Measurements from ENCODE around the gene FBXL20. TPM values are rescaled to one million over a fixed set of nuclear protein-coding genes. Genes with fewer than 3 reads are reported as not detected.
"Not testable (repeated sequence)": the region's sequence is repeated elsewhere in the genome, so short reads cannot be mapped to it uniquely, and the experiment has no call there.

The FBXL20 gene
- total RNA-seq, 1 experiment from 2014 or later, result 7.5 TPM

GRCh38 chr17:39283098-39283497 lies 118.3 kb downstream of the FBXL20 start:
- H3K36me3 ChIP-seq, result no peaks in the 10 kb centered on the region; the same call in 1 of the 2 replicates
- no peak for DNase-seq (ENCODE audit: low read depth in 1 of 2, low spot score in 2 of 2)
- no peak overlapping the region for H3K4me3 ChIP-seq
- no peak overlapping the region for H3K27ac ChIP-seq
- no peaks in the 10 kb centered on the region for H3K27me3 ChIP-seq (replicated peaks)
- peaks cover 36% of the 10 kb centered on the region for H3K4me1 ChIP-seq (replicated peaks)
- no peaks in the 10 kb centered on the region for H3K9me3 ChIP-seq (replicated peaks)

- Histone ChIP-seq H3K9me3 (replicated peaks) (no peaks in the 10 kb centered on the region), H3K27me3 (replicated peaks) (no peaks in the 10 kb centered on the region), H3K4me1 (replicated peaks) (peaks cover 39% of the 10 kb centered on the region), H3K36me3 (no peaks in the 10 kb centered on the region; the same call in 1 of the 2 replicates), H3K27ac (peak overlapping the region; percentile 87), H3K4me3 (no peak overlapping the region)
- DNase-seq (ENCODE audit: low read depth in 1 of 2, low spot score in 2 of 2), result peak in 1 of 2 experiments; percentile 53
Observed at GRCh38 chr17:39281806-39282205, 119.6 kb downstream of the FBXL20 start.

- DNase-seq (ENCODE audit: low read depth in 1 of 2, low spot score in 2 of 2), result peak; percentile 53 to 58
- not testable (repeated sequence) for H3K27ac ChIP-seq; H3K9me3 ChIP-seq (replicated peaks); H3K4me3 ChIP-seq; H3K27me3 ChIP-seq (replicated peaks); H3K36me3 ChIP-seq
- H3K4me1 ChIP-seq (replicated peaks), result peaks cover 39% of the 10 kb centered on the region
Observed at GRCh38 chr17:39278246-39278645, 123.2 kb downstream of the FBXL20 start.

GRCh38 chr17:39277110-39277509 lies 124.3 kb downstream of the FBXL20 start:
- H3K4me3 ChIP-seq, result no peak overlapping the region
- DNase-seq (ENCODE audit: low read depth in 1 of 2, low spot score in 2 of 2), result no peak
- no peaks in the 10 kb centered on the region for H3K9me3 ChIP-seq (replicated peaks)
- no peaks in the 10 kb centered on the region; the same call in 1 of the 2 replicates for H3K36me3 ChIP-seq
- H3K27ac ChIP-seq, result no peak overlapping the region
- H3K27me3 ChIP-seq (replicated peaks), result no peaks in the 10 kb centered on the region
- H3K4me1 ChIP-seq (replicated peaks), result peaks cover 33% of the 10 kb centered on the region

GRCh38 chr17:39276113-39276512 lies 125.3 kb downstream of the FBXL20 start:
- Histone ChIP-seq H3K27ac (no peak overlapping the region), H3K36me3 (no peaks in the 10 kb centered on the region; the same call in 1 of the 2 replicates), H3K27me3 (replicated peaks) (no peaks in the 10 kb centered on the region), H3K4me3 (no peak overlapping the region), H3K4me1 (replicated peaks) (peaks cover 23% of the 10 kb centered on the region), H3K9me3 (replicated peaks) (no peaks in the 10 kb centered on the region)
- no peak for DNase-seq (ENCODE audit: low read depth in 1 of 2, low spot score in 2 of 2)

GRCh38 chr17:39271546-39271945 lies 129.9 kb downstream of the FBXL20 start:
- H3K4me3 ChIP-seq, result no peak overlapping the region
- peaks cover 5% of the 10 kb centered on the region for H3K36me3 ChIP-seq
- H3K27ac ChIP-seq, result no peak overlapping the region
- no peaks in the 10 kb centered on the region for H3K27me3 ChIP-seq (replicated peaks)
- no peaks in the 10 kb centered on the region for H3K4me1 ChIP-seq (replicated peaks)
- no peak for DNase-seq (ENCODE audit: low read depth in 1 of 2, low spot score in 2 of 2)
- H3K9me3 ChIP-seq (replicated peaks), result no peaks in the 10 kb centered on the region

- H3K27me3 ChIP-seq (replicated peaks), result no peaks in the 10 kb centered on the region
- DNase-seq (ENCODE audit: low read depth in 1 of 2, low spot score in 2 of 2), result peak in 1 of 2 experiments; percentile 23
- H3K4me1 ChIP-seq (replicated peaks), result no peaks in the 10 kb centered on the region
- no peaks in the 10 kb centered on the region for H3K9me3 ChIP-seq (replicated peaks)
- peaks cover 5% of the 10 kb centered on the region for H3K36me3 ChIP-seq
- no peak overlapping the region for H3K27ac ChIP-seq
- no peak overlapping the region for H3K4me3 ChIP-seq
Observed at GRCh38 chr17:39270923-39271322, 130.5 kb downstream of the FBXL20 start.

GRCh38 chr17:39264119-39264518 lies 137.3 kb downstream of the FBXL20 start:
- Histone ChIP-seq H3K27ac (no peak overlapping the region), H3K36me3 (peaks cover 11% of the 10 kb centered on the region), H3K4me1 (replicated peaks) (no peaks in the 10 kb centered on the region), H3K27me3 (replicated peaks) (no peaks in the 10 kb centered on the region), H3K9me3 (replicated peaks) (no peaks in the 10 kb centered on the region), H3K4me3 (no peak overlapping the region)
- no peak for DNase-seq (ENCODE audit: low read depth in 1 of 2, low spot score in 2 of 2)

- H3K9me3 ChIP-seq (replicated peaks), result no peaks in the 10 kb centered on the region
- DNase-seq (ENCODE audit: low read depth in 1 of 2, low spot score in 2 of 2), result no peak
- H3K4me3 ChIP-seq, result no peak overlapping the region
- no peaks in the 10 kb centered on the region for H3K4me1 ChIP-seq (replicated peaks)
- H3K27ac ChIP-seq, result no peak overlapping the region
- H3K27me3 ChIP-seq (replicated peaks), result no peaks in the 10 kb centered on the region
- peaks cover 6% of the 10 kb centered on the region for H3K36me3 ChIP-seq
Observed at GRCh38 chr17:39261286-39261685, 140.1 kb downstream of the FBXL20 start.

- no peak overlapping the region for H3K4me3 ChIP-seq
- no peak overlapping the region for H3K27ac ChIP-seq
- H3K4me1 ChIP-seq (replicated peaks), result no peaks in the 10 kb centered on the region
- no peak for DNase-seq (ENCODE audit: low read depth in 1 of 2, low spot score in 2 of 2)
- no peaks in the 10 kb centered on the region for H3K27me3 ChIP-seq (replicated peaks)
- no peaks in the 10 kb centered on the region for H3K9me3 ChIP-seq (replicated peaks)
- no peaks in the 10 kb centered on the region for H3K36me3 ChIP-seq
Observed at GRCh38 chr17:39252788-39253460, 148.5 kb downstream of the FBXL20 start.

GRCh38 chr17:39251997-39252396 lies 149.4 kb downstream of the FBXL20 start:
- Histone ChIP-seq H3K4me1 (replicated peaks) (no peaks in the 10 kb centered on the region), H3K4me3 (no peak overlapping the region), H3K9me3 (replicated peaks) (no peaks in the 10 kb centered on the region), H3K27me3 (replicated peaks) (no peaks in the 10 kb centered on the region; the same call in 1 of the 2 replicates), H3K27ac (no peak overlapping the region), H3K36me3 (no peaks in the 10 kb centered on the region)
- DNase-seq (ENCODE audit: low read depth in 1 of 2, low spot score in 2 of 2), result no peak

GRCh38 chr17:39250076-39250475 lies 151.3 kb downstream of the FBXL20 start:
- not testable (repeated sequence) for H3K4me3 ChIP-seq; H3K4me1 ChIP-seq (replicated peaks); H3K27me3 ChIP-seq (replicated peaks); H3K9me3 ChIP-seq (replicated peaks); H3K27ac ChIP-seq; DNase-seq (ENCODE audit: low read depth in 1 of 2, low spot score in 2 of 2); H3K36me3 ChIP-seq

GRCh38 chr17:39246274-39246673 lies 155.2 kb downstream of the FBXL20 start:
- no peaks in the 10 kb centered on the region; the same call in 1 of the 2 replicates for H3K27me3 ChIP-seq (replicated peaks)
- DNase-seq (ENCODE audit: low read depth in 1 of 2, low spot score in 2 of 2), result no peak
- no peaks in the 10 kb centered on the region for H3K9me3 ChIP-seq (replicated peaks)
- no peaks in the 10 kb centered on the region for H3K4me1 ChIP-seq (replicated peaks)
- no peaks in the 10 kb centered on the region for H3K36me3 ChIP-seq
- no peak overlapping the region for H3K27ac ChIP-seq
- H3K4me3 ChIP-seq, result no peak overlapping the region

GRCh38 chr17:39244600-39245570 lies 156.5 kb downstream of the FBXL20 start:
- H3K36me3 ChIP-seq, result no peaks in the 10 kb centered on the region
- no peak overlapping the region for H3K27ac ChIP-seq
- H3K4me1 ChIP-seq (replicated peaks), result no peaks in the 10 kb centered on the region
- no peaks in the 10 kb centered on the region; the same call in 1 of the 2 replicates for H3K27me3 ChIP-seq (replicated peaks)
- DNase-seq (ENCODE audit: low read depth in 1 of 2, low spot score in 2 of 2), result peak; percentile 73 to 78
- no peak overlapping the region for H3K4me3 ChIP-seq
- no peaks in the 10 kb centered on the region for H3K9me3 ChIP-seq (replicated peaks)
